HG02884 (cell line): ENCODE measurements around the gene HIVEP2.

Experiments used
- ATAC-seq: cut with Tn5 transposase; IDR thresholded peaks from one replicate; pipeline ENCODE4 v1.9.1; 2021; ENCODE audit warnings: mild to moderate bottlenecking, moderate library complexity; ENCODE audit not compliant: unreplicated experiment

Gene HIVEP2

DNA sequence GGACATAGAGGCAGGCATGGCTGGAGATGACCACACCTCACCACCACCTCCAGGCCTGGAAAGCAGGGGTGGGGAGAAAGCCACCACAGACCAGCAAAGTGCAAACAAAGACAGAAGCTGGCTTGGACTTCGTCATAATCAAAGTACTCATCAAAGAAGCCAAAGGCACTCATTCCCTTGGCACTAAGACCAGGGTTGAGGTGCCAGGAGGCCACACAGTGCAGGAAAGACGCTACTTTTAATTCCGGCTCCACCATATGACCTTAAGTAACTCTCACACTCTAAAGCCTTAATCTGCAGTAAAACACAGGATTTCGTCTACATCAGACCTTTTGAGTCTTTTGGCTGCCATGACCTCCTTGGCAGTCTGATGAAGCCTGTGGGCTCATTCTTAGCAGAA is 123.1 kb downstream of the HIVEP2 start:
- ATAC-seq: no peak

GRCh38 chr6:142821164-142821716 is 123.7 kb downstream of the HIVEP2 start:
- ATAC-seq: no peak

DNA sequence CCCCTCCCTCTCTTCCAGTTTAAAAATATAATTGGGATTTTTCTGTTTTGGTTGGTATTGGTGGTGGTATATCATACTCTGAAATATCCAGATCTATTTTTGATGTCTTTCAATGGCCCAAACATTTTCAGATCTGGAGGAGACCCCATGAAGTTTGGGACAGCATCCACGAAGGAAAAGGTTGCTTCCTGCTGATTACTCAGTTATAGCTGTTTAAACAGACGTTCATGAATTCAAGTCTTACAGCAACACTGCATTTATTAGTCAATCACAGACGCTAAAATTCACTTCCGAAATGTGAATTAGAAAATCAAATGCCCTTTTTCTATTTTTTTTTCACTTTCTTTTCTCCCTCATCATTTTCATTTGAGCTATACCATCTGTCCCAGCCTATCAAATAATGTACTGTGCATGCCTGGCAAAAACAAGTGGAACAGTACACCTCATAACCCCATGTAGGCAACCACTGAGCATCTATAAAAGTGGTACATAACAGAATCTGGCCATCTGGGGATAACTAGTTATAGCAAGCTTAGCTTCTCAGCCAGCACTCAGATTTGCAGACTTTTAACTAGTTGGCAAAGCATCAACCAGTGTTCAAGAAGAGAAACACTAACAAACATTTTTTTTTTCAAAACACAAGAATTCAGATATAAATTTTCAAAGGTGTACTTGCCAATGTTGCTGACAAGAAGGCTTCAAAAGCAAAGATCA is 124.5 kb downstream of the HIVEP2 start:
- ATAC-seq: no peak

- peak; percentile 65 for ATAC-seq
Measured at GRCh38 chr6:142819603-142820337, 125.2 kb downstream of the HIVEP2 start.

- ATAC-seq: no peak
Measured at GRCh38 chr6:142816486-142816885, 128.5 kb downstream of the HIVEP2 start.

- ATAC-seq: no peak
Measured at GRCh38 chr6:142816031-142816430, 128.9 kb downstream of the HIVEP2 start.

DNA sequence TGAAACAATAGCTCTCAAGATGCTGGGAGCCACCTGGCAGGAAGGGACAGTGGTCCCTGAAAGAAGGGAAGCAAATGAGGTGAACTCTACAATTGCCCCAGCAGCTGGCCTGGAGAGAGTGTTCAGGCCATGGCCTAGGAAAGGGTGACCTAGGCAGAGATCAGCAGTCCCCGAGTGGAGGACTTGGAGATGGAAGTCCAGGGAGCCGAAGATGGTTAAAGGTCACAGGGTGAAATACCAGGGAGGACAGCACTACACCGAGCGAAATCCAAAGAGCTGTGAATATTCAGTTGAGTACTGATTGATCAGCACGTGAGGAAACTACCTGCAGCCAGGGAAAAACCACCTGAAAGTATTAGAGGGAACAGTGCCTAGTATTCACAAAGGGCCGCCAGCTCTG is 133.1 kb downstream of the HIVEP2 start:
- ATAC-seq: no peak

- ATAC-seq: peak; percentile 63
Measured at GRCh38 chr6:142810952-142811514, 133.9 kb downstream of the HIVEP2 start.

GRCh38 chr6:142809947-142810346 is 135.0 kb downstream of the HIVEP2 start:
- no peak for ATAC-seq

DNA sequence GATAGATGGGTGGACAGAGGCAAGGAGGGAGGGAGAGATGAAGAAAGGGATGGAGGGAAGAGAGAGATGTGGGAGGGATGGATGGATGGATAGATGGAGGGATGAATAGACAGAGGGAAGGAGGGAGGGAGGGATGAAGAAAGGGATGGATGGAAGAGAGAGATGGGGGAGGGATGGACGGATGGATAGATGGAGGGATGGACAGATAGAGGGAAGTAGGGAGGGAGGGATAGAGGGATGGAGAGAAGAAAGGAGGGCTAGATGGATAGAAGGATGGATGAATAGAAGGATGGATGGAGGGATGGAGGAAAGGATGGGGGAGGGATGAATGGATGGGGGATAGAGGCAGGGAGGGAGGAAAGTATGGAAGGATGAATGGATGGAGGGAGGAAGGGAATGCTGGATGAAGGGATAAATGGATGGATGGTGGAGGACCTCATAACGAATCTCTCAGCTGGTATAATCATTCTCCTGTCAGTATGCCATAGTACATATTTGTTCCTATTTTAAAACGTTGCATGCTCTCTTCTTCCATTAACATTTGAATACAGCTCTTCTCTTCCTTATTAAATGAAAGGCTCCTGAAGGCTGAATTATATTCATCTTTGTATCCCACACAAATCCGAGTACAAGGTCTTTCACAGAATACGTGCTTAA is 136.4 kb downstream of the HIVEP2 start:
- ATAC-seq: no peak

DNA sequence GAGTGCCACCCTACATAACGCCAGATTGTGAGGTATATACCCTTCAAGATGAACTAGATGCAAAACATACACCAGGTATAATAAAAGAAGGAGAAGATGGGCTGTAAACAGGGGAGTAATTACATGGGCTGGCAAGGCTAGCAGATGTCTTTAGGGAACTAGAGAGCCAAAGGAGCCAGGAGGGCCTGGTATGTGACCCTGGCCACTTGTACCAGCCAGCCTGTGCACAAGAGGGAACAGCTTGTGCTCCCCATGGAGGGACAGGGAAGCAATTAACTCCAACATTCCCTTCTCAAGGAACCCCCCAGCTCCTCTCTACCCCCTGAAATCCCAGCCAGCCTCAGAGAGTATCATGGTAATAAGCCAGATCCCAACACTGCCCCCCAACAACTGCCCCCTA is 139.9 kb downstream of the HIVEP2 start:
- no peak for ATAC-seq

- ATAC-seq: peak; percentile 51
Measured at GRCh38 chr6:142804490-142804889, 140.5 kb downstream of the HIVEP2 start.

DNA sequence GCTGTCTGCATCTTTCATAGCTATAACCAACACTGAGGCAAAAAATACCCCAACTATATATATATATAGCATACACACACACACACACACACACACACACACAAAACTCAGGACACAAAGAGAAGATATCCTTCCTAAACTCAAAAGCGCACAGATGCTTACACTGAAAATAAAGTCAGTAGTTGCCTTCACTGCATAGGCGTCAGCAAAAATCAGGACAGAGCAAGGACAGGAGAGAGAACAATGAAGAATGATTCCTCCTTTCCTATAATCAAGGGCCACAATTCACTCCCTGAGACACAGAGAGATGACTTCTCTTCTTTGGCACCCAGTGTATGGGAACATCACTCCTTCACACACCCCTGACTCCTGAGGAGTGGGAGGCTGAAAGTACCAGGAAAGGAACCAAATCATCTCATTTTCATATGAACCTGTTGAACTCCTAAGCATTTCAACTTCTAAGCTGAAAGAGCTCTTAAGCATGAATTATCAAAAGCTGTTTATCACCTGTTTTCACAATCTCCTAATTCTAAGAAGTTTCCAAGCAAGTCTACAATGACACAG is 141.4 kb downstream of the HIVEP2 start:
- no peak for ATAC-seq

- ATAC-seq: no peak
Measured at GRCh38 chr6:142803032-142803431, 141.9 kb downstream of the HIVEP2 start.

DNA sequence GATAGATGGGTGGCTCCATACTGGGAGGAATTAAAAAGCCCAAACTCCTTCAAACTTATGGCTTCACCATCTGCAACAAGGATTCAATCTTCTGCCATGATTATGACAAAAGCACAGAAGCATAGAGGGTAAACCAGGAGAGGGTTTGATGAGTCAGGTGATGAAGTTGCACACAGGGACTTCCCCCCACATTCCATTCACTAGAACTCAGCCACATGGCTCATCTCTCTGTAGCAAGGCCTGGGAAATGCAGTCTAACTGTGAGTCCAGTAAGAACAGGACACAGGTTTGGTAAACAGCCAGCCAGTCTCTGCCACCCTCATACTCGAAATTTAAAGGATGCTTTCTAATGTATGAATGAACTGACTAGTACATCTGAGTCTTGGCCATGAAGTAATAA is 142.9 kb downstream of the HIVEP2 start:
- ATAC-seq: peak; percentile 59

DNA sequence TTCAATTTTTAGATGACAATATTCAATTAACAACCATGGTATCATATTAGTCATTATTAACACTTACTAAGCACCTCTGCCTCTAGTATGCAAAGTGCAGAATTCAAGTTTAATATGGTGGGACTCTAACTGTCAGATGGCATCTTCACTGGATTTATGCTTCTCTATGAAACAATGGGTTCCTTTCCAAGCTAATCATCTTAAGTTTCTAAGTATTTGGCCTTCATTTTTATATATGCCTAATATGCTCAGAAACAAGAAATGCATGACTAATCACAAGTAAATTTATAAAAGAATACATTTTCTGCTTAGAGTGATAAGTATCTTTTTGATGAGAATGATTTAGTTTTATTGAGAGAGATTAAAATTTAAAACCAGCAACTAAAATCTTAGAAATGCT is 144.7 kb downstream of the HIVEP2 start:
- ATAC-seq: no peak

DNA sequence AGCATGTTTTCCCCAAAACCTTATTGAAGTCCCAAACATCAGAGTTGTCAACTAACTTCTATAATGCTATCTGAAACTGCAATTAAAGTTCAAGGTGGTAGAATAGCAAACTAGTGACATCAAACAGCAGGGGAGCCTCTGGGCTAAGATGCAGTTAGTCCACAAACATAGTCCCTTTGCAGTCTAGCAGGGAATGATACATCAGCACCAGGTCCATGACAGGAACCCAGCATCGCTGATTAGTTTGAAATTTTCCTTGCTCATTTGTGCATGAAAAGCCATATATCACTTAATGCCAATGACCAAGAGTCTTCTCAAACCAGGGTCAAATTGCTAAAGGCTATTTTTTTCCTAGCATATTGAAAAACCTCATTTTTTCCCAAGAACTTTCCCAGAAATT is 145.3 kb downstream of the HIVEP2 start:
- no peak for ATAC-seq

GRCh38 chr6:142797159-142797558 is 147.8 kb downstream of the HIVEP2 start:
- no peak for ATAC-seq

- ATAC-seq: no peak
Measured at GRCh38 chr6:142796571-142796970, 148.4 kb downstream of the HIVEP2 start.

- no peak for ATAC-seq
Measured at GRCh38 chr6:142796024-142796423, 149.0 kb downstream of the HIVEP2 start.

DNA sequence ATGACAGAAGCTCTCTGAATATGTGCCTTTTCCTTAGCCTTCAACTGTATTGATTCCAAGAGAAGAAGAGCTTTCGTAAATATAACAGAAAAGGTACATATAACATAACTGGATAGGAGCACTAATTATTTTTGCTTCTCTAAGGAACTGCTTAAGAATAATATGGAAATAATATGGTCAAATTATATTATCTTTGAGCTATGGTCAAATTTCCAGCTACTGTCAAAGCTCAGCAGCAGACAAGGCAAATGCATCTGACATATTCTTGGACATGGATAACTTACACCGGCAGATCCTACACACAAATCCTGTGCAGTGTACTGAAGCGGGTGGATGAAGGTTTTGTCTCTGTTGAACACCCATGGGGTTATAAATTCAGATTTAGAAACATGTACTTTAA is 150.6 kb downstream of the HIVEP2 start:
- no peak for ATAC-seq
